ENCODE measurements around the gene ZNF605.

DNA sequence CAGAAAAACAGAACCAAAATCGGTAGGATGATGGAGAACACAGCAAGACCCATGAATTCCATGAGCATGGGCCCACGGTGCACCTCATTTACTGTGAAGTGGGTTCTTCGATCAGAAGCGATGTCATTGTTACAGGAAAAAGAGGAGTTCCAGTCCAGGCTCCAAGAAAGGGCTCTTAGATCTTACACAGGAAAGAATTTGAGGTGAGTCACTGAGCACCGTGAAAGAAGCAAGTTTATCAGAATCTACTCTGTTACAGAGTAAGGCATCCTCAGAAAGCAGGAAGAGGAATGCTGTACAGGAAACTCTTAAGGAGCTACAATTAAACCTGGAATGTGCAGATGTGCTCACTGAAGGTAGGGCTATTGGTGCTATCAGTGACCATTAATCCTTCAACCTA lies 57.1 kb downstream of the ZNF605 start:
- TF ChIP-seq POLR2AphosphoS5 (IDR thresholded peaks at IDR 0.05; ENCODE audit: borderline replicate concordance, low read depth, low read length) (no peak), EZH2 (IDR thresholded peaks at IDR 0.05) (no peak)

Data from SK-N-MC (cell line).